Loucy (cell line): ENCODE data around the gene KCNJ15.

Experiments
- H2AFZ ChIP-seq: fragments of 200-600 bp; sonication (generic); 2 replicates; pipeline ENCODE4 v1.6.0; 2016; ENCODE audit warnings: antibody characterized with exemption, mild to moderate bottlenecking, low read length, moderate library complexity
- H3F3A ChIP-seq: fragments of 200-600 bp; 2 replicates; pipeline ENCODE4 v1.6.0; 2016; ENCODE audit warnings: antibody characterized with exemption, low read depth, mild to moderate bottlenecking
- H3K27me3 ChIP-seq: fragments of 200-600 bp; sonication (generic); 2 replicates; pipeline ENCODE4 v1.6.1; 2014; ENCODE audit warnings: low read length, mild to moderate bottlenecking; ENCODE audit not compliant: insufficient read depth, poor library complexity, severe bottlenecking
- H3K36me3 ChIP-seq: fragments of 200-600 bp; sonication (generic); 2 replicates; pipeline ENCODE4 v1.6.1; 2016; ENCODE audit warnings: low read length; ENCODE audit not compliant: insufficient read depth
- H3K4me1 ChIP-seq: fragments of 200-600 bp; sonication (generic); 2 replicates; pipeline ENCODE4 v1.5.1; 2014; ENCODE audit warnings: low read length, mild to moderate bottlenecking; ENCODE audit not compliant: insufficient read depth, poor library complexity, severe bottlenecking
- H3K4me2 ChIP-seq: fragments of 200-600 bp; sonication (generic); 2 replicates; pipeline ENCODE4 v1.6.0; 2014; ENCODE audit warnings: antibody characterized with exemption, low read length, low read depth, mild to moderate bottlenecking; ENCODE audit not compliant: poor library complexity, severe bottlenecking
- H3K4me3 ChIP-seq: fragments of 200-600 bp; sonication (generic); 2 replicates; pipeline ENCODE4 v1.5.1; 2014; ENCODE audit warnings: low read length, mild to moderate bottlenecking, mixed read lengths; ENCODE audit not compliant: poor library complexity, severe bottlenecking
- H3K79me2 ChIP-seq: fragments of 200-600 bp; sonication (generic); 2 replicates; pipeline ENCODE4 v1.6.1; 2014; ENCODE audit warnings: low read length; ENCODE audit not compliant: insufficient read depth
- H3K9ac ChIP-seq: fragments of 200-600 bp; sonication (generic); 2 replicates; pipeline ENCODE4 v1.6.0; 2014; ENCODE audit warnings: mild to moderate bottlenecking, low read depth, low read length, moderate library complexity; ENCODE audit not compliant: poor library complexity, severe bottlenecking
- H3K9me2 ChIP-seq: fragments of 200-600 bp; sonication (generic); replicated peaks from 2 replicates; pipeline ENCODE4 v1.6.1; 2016; ENCODE audit warnings: low read depth, low read length, mixed read lengths
- H3K9me3 ChIP-seq: fragments of 200-600 bp; sonication (generic); 2 replicates; pipeline ENCODE4 v1.6.1; 2014; ENCODE audit warnings: mild to moderate bottlenecking, antibody characterized with exemption, low read length, low read depth; ENCODE audit not compliant: insufficient read depth
- H4K20me1 ChIP-seq: fragments of 200-600 bp; sonication (generic); 2 replicates; pipeline ENCODE4 v1.6.0; 2014; ENCODE audit warnings: antibody characterized with exemption, low read length, mild to moderate bottlenecking; ENCODE audit not compliant: insufficient read depth, poor library complexity, severe bottlenecking
- EZH2phosphoT487 ChIP-seq: fragments of 200-600 bp; IDR thresholded peaks from 2 replicates; pipeline ENCODE4 v1.6.1; 2018; ENCODE audit warnings: antibody characterized with exemption, mild to moderate bottlenecking, moderate library complexity, borderline replicate concordance
- TF ChIP-seq, protein P1 (sequence below): fragments of 200-600 bp; sonication (generic); conservative IDR thresholded peaks from 2 replicates; pipeline ENCODE4 v1.5.1; 2014; ENCODE audit warnings: mild to moderate bottlenecking, antibody characterized with exemption, low read length

KCNJ15 gene

DNA sequence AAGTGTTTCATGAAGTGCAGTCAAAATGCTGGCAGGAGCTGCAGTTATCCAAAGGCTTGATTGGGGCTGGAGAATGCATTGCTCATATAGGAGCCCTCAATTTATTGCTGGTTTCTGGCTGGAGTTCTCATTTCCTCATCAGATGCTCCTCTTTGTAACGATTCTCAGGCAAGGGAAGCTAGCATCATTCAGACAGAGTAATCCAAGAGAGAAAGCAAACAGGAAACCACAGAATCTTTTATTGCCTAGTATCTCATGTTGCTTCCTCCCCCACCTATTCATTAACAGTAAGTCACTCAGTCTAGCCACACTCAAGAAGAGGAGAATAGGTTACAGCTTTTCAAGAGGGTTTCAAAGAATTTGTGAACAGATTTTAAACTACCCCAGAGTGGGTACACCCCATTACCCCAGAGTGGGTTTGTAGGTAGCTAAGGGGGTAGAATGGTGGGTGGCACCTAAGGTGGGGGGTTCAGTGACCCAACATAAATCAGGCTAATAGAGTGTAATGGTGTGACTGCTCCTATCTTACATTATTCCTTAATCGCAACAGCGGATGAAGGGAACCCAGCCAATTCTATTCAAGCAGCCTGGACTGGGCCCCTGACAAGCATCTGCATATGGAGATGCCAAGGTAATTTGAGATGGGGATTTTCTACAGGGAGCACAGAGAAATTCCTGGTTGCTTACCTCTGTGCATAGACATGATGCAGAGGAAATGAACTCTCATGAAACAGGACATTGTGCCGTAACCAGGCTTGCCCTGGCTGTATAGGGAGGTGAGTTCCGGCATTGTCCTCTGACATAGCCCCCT is 67.1 kb downstream of the KCNJ15 start:
- Histone ChIP-seq H3K4me3 (peak overlapping the region; percentile 39), H3K36me3 (no peaks in the 10 kb centered on the region), H3K9me2 (no peaks in the 10 kb centered on the region), H3K9me3 (no peaks in the 10 kb centered on the region), H3K27me3 (no peaks in the 10 kb centered on the region), H3K4me2 (peak overlapping the region; percentile 57), H3K9ac (no peak overlapping the region), H4K20me1 (no peaks in the 10 kb centered on the region), H3K79me2 (no peaks in the 10 kb centered on the region), H2AFZ (no peak overlapping the region), H3K4me1 (peaks cover 22% of the 10 kb centered on the region), H3F3A (no peaks in the 10 kb centered on the region)
- TF ChIP-seq, protein P1, sequence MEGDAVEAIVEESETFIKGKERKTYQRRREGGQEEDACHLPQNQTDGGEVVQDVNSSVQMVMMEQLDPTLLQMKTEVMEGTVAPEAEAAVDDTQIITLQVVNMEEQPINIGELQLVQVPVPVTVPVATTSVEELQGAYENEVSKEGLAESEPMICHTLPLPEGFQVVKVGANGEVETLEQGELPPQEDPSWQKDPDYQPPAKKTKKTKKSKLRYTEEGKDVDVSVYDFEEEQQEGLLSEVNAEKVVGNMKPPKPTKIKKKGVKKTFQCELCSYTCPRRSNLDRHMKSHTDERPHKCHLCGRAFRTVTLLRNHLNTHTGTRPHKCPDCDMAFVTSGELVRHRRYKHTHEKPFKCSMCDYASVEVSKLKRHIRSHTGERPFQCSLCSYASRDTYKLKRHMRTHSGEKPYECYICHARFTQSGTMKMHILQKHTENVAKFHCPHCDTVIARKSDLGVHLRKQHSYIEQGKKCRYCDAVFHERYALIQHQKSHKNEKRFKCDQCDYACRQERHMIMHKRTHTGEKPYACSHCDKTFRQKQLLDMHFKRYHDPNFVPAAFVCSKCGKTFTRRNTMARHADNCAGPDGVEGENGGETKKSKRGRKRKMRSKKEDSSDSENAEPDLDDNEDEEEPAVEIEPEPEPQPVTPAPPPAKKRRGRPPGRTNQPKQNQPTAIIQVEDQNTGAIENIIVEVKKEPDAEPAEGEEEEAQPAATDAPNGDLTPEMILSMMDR: no peak
- TF ChIP-seq EZH2phosphoT487: no peak

DNA sequence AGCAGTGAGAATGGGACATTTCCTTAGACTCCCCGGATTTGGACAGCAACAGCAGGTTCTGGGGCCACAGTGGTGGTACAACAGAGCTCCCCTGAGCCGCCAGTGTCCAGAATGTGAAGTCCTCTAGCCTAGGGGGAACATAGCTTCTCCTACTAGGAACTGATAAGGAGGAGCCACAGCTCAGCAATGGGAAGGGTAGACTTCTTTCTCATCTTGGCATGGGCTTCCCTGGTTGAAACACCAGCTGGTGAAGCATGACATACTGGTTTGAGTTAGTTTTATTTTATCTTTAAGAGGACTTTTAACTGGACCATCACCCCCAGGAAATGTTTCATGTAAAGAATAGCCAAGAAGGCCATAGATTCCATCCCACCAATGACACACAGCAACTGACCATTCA is 68.4 kb downstream of the KCNJ15 start:
- H3K4me1 ChIP-seq: peaks cover 22% of the 10 kb centered on the region

DNA sequence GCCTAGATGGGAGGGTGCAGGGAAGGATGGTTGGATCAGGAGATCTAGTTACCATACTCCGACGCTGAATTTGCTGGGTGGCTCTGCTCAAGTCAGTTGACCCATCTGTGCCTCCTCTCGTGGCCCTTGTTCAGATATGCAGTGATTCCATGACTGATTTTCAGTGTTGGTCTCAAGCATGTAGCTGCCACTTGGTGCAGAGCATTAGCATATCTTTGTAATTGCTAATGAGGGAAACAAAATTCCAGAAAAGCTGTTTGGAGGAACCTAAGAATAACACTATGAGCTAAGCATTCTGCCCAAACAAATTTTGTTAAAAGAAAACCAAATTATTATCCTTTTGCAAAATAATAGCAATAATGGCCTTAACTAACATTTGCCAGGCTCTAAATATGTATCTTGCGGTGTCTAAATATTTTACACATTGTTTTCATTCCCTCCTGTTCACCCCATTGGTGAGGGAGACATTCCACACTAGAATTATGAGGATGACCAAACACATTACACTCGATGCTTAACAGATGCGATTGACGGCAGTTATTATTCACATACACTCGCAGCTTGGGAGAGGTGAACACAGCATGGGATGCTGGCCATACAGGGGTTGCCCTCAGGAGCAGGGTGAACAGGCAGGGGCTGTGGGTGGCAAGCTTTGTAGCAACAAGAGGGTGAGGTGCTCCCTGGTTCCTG is 69.1 kb downstream of the KCNJ15 start:
- no peak overlapping the region for H3K4me2 ChIP-seq
- H3K4me1 ChIP-seq: peaks cover 22% of the 10 kb centered on the region
- no peak overlapping the region for H3K4me3 ChIP-seq
- H3K36me3 ChIP-seq: no peaks in the 10 kb centered on the region
- no peak for TF ChIP-seq EZH2phosphoT487
- TF ChIP-seq, protein P1: no peak
- no peak overlapping the region for H3K9ac ChIP-seq
- no peak overlapping the region for H2AFZ ChIP-seq
- H3K79me2 ChIP-seq: no peaks in the 10 kb centered on the region
- H4K20me1 ChIP-seq: no peaks in the 10 kb centered on the region
- H3K9me3 ChIP-seq: no peaks in the 10 kb centered on the region
- no peaks in the 10 kb centered on the region for H3F3A ChIP-seq
- H3K9me2 ChIP-seq: no peaks in the 10 kb centered on the region
- H3K27me3 ChIP-seq: no peaks in the 10 kb centered on the region

More for the DNA sequence above, 68.4 kb downstream of the KCNJ15 start:
- Histone ChIP-seq H3K4me2 (no peak overlapping the region), H3K9me2 (no peaks in the 10 kb centered on the region), H3F3A (no peaks in the 10 kb centered on the region), H3K4me3 (no peak overlapping the region), H2AFZ (no peak overlapping the region), H4K20me1 (no peaks in the 10 kb centered on the region), H3K27me3 (no peaks in the 10 kb centered on the region), H3K79me2 (no peaks in the 10 kb centered on the region), H3K9me3 (no peaks in the 10 kb centered on the region), H3K36me3 (no peaks in the 10 kb centered on the region), H3K9ac (no peak overlapping the region)
- TF ChIP-seq, protein P1: no peak
- TF ChIP-seq EZH2phosphoT487: no peak
